NCI-H2196 treated with DMSO at 0.1 percent for 48 hours (cell line): ENCODE results near the gene SPTLC1.
A peak's percentile ranks its signal among the peaks of the same experiment; 100 is the strongest.
"Not testable (repeated sequence)": the region's sequence is repeated elsewhere in the genome, so short reads cannot be mapped to it uniquely, and the experiment has no call there.

Source experiments
- DNase-seq: peaks from one replicate; lab custom pipeline; 2025; ENCODE audit not compliant: unreplicated experiment; lab: John Stamatoyannopoulos, UW

Gene SPTLC1, protein sequence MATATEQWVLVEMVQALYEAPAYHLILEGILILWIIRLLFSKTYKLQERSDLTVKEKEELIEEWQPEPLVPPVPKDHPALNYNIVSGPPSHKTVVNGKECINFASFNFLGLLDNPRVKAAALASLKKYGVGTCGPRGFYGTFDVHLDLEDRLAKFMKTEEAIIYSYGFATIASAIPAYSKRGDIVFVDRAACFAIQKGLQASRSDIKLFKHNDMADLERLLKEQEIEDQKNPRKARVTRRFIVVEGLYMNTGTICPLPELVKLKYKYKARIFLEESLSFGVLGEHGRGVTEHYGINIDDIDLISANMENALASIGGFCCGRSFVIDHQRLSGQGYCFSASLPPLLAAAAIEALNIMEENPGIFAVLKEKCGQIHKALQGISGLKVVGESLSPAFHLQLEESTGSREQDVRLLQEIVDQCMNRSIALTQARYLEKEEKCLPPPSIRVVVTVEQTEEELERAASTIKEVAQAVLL

DNA sequence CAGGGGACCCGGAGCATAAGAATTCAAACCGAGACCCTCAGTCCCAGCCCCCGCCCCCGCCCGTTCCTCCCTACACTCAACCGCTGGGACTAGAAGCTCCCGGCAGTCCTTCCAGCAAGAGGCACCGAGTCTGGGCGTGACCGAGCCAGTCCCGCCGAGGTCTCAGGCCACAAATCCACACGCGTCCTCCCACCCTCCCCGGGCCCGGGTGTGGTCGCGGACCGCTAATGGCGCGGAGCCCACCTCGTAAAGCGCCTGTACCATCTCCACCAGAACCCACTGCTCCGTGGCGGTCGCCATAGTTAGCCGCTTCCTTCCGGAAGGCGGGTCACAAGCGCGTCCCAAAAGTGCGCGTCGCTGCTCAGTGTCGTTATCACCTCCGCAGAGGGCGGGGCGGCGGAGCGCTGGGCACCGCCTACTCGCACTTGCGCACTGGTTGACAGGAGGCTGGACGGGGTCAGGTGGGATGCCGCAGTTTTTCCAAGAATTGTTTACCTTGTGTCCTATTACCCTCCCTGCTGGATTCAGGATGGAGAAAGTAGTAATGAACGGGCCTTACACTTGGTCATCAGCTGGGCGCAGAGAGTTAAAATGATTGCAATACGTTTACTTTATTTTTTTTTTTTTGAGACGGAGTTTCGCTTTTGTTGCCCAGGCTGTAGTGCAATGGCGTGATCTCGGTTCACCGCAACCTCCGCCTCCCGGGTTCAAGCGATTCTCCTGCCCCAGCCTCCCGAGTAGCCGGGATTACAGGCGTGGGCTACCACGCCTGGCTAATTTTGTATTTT lies at the start of gene SPTLC1:
TSS of gene SPTLC1 (minus strand) at position 343 of the 788 bp plus-strand sequence. CDS start at position 300, 43 bp downstream.
- peak; percentile 89 for DNase-seq

DNA sequence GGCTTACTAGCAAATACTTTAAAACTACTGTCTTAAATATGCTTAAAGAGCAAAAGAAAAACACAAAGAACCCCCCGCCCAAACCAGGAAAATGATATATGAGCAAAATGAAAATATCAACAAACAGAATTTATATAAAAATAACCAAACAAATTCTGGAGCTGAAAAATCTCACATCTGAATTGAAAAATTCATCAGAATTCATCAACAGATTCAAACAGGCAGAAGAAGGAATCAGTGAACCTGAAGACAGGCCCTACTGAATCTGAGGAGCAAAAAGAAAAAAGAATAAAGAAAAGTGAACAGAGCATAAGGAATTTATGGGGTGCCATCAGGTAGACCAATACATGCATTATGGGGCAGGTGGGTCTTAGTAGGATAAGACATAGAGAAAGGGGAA lies 49.8 kb upstream of the SPTLC1 start:
- DNase-seq = no peak

DNA sequence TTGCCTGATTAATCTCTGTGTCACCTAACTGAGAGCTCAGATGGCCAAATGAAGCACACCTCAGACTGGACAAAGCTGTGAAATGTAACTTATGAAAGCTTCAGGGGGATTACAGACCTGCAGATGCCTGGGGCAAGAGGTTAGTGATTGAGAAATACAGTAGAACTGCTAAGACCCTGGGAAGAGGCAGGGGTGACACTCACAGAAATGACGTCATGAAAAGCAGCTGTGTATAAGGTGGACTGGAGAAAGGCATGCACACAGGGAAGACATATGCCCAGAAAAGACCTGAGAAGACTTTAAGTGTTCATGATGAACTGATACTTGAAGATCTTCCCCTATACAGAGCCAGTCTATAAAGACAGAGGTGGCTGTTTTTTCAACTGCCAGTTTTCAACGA lies 49.3 kb upstream of the SPTLC1 start:
- no peak for DNase-seq

DNA sequence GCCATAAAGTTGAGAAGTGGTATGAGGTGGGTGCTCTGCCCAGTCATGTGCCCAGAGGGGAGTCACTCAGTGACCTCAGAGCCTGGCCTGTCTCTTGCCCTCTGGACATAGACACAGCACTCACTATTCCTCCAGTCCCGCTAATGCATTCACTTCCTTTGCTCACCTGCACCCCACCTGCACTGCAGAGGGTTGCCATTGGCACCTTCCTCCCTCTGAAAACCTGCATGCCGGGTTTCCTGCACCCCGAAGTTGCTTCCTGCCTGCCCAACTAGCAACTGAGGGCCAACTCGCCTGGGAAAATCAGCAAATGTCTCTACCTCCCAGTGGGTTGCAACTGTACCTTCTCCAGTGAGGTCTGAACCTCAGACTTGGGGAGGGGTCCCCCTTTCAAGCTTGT lies 48.1 kb upstream of the SPTLC1 start:
- no peak for DNase-seq

DNA sequence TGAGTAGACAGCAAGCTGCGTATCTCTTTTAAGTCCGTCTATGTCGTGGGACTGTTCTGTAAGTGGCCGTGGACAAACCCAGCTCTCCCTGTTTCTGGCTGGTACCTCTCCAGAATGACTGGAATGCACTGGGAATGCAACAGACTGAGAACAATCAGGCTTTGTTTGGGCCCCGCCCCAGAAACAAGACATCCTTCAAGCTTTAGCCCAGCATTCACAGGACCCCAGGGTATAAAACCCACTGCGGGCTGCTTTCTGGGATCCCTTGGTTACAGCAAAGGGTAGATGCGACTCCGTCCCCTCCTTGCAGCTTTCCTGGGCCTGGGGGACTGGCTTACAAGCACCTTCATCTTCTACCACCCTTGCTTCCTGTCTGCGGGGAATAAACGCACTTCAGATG lies 45.6 kb upstream of the SPTLC1 start:
- no peak for DNase-seq

DNA sequence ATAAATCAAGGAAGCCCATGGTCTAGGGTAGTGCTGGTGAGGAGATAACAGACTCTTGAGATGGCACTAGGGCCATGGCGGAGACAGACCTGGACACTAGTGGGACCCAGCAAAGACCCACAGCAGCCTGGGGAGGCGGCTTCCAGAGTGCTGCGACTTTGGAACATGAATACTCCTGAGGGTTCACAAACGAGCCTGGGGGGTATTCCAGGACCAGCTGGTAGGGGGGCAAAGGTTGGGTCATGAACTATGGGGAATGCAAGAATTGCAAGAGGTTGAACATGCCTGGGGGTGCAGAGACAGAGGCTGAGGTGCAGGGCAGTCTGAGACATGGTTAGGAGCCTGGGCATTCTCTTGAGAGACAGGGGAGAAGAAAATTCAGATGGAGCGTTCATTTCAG lies 43.8 kb upstream of the SPTLC1 start:
- no peak for DNase-seq

DNA sequence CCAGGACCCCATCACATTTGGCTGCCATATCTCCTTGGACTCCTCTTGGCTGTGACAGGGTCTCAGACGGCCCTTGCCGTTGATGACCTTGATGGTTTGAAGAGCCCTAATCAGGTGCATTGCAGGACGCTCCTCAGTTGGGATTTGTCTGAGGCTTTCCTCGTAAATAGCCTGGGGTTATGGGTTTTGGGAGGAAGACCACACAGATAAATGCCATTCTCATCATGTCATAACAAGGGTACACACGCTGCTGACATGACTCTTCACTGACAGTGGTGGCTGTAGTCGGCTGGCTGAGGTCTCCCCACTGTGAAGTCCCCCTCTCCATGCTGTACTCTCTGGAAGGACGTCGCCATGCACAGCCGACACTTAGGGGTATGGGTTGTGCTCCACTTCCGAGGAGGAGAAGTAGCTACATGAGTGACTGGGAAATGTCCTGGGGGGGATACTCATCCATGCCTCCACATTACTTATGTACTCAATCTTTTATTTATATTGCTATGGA lies 42.9 kb upstream of the SPTLC1 start:
- DNase-seq = no peak

DNA sequence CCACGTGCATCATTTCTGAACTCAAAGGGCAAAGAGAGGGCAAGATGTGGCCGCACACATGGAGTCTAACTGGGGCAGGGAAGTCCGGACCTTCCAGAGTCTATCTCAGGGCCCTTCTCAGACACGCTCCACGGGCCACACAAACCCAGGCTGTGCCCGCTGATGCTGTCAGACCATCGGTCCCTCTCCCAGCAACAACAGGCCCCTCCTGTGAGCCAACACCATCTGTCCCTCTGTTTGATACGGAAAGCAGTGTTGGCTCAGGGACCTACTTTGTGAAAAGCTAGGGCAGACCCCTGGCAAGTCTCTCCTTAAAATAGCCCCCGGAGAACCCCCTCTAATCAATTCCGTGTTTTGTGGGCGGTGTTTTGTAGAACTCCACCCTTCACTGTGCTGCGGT lies 40.5 kb upstream of the SPTLC1 start:
- not testable (repeated sequence) for DNase-seq

DNA sequence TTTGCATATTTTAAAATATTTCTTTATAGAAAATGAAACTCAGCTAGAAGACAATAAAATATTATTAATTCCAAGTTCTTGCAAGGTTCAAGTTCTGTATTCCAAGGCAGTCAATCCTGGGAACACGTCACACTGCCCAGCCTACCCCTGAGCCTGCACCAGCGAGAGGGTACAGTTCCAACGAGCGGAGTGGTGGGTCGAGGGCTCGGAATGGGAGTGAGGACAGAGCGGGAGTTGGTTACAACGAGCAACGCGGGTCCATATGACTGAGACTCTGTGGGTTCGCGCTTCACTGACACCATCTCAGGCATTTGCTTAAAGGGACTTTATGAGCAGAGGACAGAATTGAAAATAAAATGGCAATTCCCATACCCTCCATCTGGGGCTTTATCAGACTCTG lies 40.0 kb upstream of the SPTLC1 start:
- DNase-seq = no peak

DNA sequence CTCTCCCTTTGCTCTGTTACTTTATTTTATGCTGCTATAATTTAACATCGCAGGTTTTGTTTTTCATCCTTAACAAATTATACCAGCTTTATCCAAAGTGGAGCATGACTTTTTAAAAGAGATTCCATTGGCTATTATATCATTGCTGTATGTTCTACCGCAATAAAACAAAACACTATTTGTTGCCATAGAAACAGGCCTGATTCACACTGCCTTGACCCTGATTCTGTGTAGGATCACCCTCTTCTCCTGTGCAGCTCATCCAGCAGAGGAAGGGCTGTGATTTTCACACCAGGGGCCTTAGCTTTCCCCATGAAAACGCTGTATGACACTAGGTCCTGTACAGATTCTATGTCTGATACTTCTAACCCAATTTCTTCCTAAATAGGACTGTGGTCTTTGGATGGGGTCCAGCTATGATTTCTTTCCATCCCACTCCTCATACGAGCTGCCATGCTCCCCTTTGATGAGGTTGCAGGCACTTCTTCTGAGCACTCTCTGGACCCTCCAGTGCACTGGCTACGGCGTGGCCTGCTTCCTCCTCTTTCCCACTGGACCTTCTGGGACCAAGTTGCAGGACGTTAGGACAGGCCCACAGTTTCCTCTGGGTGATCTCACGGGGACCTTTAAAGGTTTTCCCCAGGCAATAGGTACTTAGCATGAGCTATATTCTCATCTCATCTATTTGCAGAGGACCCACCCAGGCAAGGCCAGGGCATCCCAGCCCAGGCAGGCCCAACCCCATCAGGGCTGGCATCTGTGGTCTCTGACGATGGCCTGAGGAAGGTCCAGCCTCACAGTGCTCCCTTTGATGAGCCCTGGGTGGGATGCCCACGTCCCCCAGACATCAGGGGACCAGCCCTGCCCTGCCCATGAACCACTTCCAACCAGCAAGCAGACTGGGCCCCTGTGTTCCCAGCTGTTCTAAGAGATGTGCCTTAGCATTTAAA lies 38.5 kb upstream of the SPTLC1 start:
- not testable (repeated sequence) for DNase-seq

DNA sequence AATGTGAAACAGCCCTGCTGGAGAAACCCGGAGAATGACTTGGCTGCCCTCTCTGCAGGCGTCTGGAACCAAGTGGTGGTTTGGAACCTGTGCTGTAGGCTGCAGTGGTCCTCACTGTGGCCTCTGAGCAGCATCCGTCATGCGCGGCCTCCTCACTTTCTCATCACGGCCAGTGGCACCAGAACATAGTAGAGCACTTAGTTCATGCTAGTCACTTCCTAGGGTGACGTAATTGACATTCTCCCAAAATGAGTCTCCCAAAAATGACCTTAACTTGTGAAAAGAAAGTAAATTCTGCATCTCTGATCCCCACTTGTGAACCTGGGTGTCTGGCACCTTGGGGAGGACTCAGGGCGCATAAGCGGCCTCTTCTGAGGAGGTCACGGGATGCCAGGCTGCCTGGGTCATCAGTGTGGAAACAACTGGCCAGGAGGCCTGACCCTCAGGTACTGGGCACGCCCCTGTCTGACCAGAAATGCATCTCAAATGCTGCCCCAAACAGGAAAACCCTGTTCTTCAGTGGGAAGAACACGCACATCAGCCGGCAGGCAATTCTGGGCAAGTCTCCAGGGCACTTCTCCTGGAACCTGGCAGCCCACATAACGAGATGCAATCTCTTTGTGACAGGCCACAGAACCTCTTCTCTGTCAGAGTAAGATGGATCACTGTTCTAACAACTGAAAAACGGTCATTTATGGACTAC lies 36.6 kb upstream of the SPTLC1 start:
- DNase-seq = no peak

DNA sequence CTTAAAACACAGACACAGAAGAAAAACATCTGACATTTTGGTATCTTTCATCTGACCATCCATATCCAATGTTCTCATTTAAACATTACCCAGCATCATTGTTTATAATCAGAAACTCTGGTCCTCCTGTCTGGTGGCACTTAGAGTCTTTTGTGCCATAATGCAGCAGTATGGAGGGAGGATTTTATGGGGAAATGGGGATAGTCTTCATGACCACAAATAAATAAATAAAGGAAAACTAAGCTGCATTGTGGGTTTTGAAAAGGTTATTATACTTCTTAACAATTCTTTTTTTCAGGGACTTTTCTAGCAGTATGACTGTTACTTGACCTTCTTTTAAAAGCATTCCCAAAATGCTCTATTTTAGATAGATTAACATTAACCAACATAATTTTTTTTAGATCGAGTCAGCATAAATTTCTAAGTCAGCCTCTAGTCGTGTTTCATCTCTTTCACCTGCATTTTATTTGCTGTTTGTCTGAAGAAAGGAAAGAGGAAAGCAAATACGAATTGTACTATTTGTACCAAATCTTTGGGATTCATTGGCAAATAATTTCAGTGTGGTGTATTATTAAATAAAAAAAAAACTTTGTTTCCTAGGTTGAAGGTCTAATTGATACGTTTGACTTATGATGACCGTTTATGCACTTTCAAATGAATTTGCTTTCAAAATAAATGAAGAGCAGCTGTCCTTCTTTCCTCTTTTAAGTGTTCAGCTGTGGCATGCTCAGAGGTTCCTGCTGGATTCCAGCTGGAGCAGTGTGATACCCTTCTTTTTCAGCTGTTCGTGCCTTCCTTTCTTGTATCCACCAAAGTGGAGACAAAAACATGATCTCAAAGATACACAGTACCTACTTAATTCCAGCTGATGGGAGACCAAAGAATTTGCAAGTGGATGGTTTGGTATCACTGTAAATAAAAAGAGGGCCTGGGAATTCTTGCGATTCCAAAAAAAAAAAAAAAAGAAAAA lies 35.6 kb upstream of the SPTLC1 start:
- not testable (repeated sequence) for DNase-seq

DNA sequence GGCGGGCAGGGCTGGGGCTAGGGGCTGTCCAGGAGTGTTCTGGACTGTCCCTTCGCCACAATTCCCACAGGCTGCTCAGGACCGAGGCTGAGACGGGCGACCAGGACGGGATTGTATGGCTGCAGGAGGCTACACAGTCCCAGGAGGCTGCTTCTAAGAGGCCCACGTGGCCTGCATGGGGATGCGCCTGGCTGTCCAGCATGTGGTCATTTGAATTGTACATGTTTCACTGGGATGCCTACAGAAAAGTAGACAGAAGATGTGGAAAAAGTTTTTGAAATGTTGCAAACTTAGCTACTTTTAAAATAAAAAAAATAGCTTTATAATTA lies 32.6 kb upstream of the SPTLC1 start:
- no peak for DNase-seq

DNA sequence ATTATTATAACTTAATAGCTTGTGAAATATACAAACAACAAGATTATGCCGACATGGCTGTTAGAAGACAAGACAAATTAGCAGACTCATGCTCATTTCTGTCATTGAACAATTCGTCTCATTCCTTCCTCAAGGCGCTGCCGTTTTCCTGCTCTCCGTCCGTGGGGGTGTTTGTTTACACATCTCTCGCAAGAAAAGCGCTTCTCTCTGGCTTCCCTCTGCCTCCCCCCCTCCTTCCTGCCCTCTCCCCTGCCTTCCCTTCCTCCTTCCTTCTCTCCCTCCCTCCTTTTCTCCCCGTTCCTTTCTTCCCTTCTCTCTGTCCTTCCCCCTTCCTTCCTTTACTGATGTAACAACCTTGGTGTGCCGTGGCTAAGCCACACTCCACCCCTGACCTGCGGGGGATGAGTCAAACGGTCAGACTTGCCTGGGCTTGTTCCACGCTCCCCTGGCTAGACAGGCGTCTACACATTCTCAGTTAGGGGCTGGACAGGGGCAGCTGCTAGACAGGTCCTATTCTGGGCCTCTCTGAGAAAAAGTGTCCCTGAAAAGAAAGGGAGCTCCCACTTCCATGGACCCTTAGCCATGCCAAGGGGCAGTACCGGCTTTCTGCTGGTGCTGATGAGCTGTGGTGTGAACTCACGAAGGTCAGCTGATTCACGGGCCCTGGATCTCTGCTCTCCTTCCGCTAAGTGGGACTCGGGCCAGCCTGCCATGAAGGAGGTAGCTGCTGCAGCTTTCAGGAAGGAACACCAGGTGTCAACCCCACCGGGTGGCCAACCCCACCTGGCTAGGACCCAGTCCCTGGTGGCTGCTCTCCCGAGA lies 32.0 kb upstream of the SPTLC1 start:
- DNase-seq = peak; percentile 62

DNA sequence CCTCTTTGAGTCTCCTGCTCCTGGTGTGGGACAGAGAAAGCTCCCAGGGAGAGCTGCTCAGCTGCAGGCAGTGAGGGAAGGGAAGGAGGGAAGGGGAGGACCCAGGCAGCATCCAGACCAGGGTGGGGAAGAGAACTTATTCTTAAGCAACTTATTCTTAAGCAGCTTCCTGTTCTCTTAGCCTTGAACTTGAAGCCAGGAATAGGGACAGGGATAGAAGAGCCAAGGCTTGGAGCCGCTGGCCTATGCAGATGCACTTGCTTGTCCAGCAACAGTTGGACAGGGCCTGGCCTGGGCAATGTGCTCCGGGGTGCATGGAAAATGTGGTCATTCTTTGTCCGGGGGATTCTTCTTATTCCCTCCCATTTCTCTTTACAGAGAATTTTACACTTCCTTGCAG lies 31.4 kb upstream of the SPTLC1 start:
- no peak for DNase-seq

DNA sequence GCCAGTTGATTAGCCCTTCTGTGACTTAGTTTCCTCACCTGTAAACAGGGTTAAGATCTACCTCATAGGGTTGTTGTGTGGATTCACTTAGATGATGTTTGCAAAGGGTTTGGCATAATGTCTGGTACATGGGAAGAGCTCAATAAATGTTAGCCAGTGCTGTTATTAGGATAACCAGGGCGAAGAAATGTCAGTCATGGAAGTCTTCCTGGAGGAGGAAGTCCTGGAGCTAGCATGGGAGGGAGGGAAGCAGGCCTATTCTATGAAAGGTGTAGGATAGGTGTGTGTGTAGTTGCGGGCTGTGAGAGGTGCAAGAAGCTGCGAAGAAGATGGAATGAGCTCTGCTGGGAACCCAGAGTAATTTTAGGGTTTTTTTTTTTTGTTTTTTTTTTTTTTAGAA lies 30.6 kb upstream of the SPTLC1 start:
- DNase-seq = not testable (repeated sequence)

DNA sequence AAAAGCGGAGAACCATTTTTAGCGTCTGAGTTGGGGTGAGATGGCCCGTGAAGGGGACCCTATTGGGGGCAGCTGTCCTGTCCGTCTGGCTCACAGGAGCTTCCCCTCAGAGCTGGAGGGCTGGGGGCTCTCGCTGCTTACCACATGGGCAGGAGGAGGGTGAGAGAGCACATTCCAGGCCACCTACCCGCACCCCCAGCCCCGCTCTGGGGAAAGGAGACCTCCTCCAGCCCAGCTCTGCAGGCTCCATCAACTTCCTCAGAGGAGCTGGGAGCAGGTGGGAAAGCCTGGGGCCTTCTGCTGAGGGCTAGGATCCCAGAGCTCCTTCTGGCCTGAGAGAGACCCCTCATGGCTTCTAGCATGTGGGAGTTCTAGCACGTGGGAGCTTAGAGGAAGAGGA lies 27.1 kb upstream of the SPTLC1 start:
- DNase-seq = no peak
